ENCODE measurements around the gene IL15RA. TPM values are rescaled to one million over a fixed set of nuclear protein-coding genes. Genes with fewer than 3 reads are reported as not detected.

Gene IL15RA
- total and polyA plus RNA-seq, 10 of the 15 experiments (the other 5 are each of a cell fraction or from before 2014, with no cell fraction given), result 2.0 to 14.8 (median 12.1) TPM

GRCh38 chr10:5951167-5951711, 26.1 kb downstream of the IL15RA start:
- H2AFZ ChIP-seq (ENCODE audit: control insufficient read depth, low read depth, low read length), result no peak overlapping the region
- H3K27me3 ChIP-seq (replicated peaks in 1 of 2; ENCODE audit: control insufficient read depth in 2 of 2, insufficient read depth in 2 of 2, low read length in 1 of 2), result no peaks in the 10 kb centered on the region
- RAD21 ChIA-PET (ENCODE audit: unreplicated experiment), result no interaction called here
- H3K79me2 ChIP-seq (ENCODE audit: control insufficient read depth, insufficient read depth, low read length), result no peaks in the 10 kb centered on the region
- no TSS peak for BruUV-seq (replicated peaks)
- no peak overlapping the region for H3K4me2 ChIP-seq (ENCODE audit: control insufficient read depth, insufficient read depth)
- WGBS (ENCODE audit: insufficient coverage, insufficient replicate concordance, low lambda C conversion rate, missing lambda C conversion rate), result 86% methylated on average over 7 of the region's 7 CpGs
- H3K9ac ChIP-seq (ENCODE audit: control insufficient read depth, insufficient read depth, low read length), result no peak overlapping the region
- POLR2A ChIA-PET, result interaction anchor here (0.6 kb wide), 1 partner anchor 138 kb away, joined by 4 read pairs; the partner anchor contains the start of gene GDI2
- no peak overlapping the region for H3K27ac ChIP-seq (ENCODE audit: control insufficient read depth, insufficient read depth)
- no peaks in the 10 kb centered on the region for H3K4me1 ChIP-seq (ENCODE audit: control insufficient read depth, insufficient read depth, low read length)
- no peak overlapping the region for H3K4me3 ChIP-seq
- no peak for TF ChIP-seq ATF2 (IDR thresholded peaks at IDR 0.05; ENCODE audit: low read length)
- no peak for TF ChIP-seq STAT1 (conservative IDR thresholded peaks at IDR 0.05)
- no peak for TF ChIP-seq CEBPZ (IDR thresholded peaks at IDR 0.05; ENCODE audit: low read depth, low read length)
- TF ChIP-seq NKRF (conservative IDR thresholded peaks at IDR 0.05), result no peak
- no peak for TF ChIP-seq TCF7 (IDR thresholded peaks at IDR 0.05; ENCODE audit: borderline replicate concordance)
- TF ChIP-seq LARP7 (IDR thresholded peaks at IDR 0.05), result no peak
- TF ChIP-seq ZNF207 (IDR thresholded peaks at IDR 0.05; ENCODE audit: borderline replicate concordance), result no peak
- TF ChIP-seq YY1 (IDR thresholded peaks at IDR 0.05; ENCODE audit: low read depth, low read length), result no peak
- SMC1A ChIA-PET (ENCODE audit: uncharacterized antibody, unreplicated experiment), result no interaction called here
- no peaks in the 10 kb centered on the region for H4K20me1 ChIP-seq (ENCODE audit: control insufficient read depth, insufficient read depth)
- H3K36me3 ChIP-seq (ENCODE audit: control insufficient read depth in 2 of 2, insufficient read depth in 2 of 2, low read length in 1 of 2), result peaks cover 0 to 4% of the 10 kb centered on the region in 2 experiments; a peak in 1 of 4 replicates
- DNase-seq (ENCODE audit: low read depth, low spot score) (no peak), FAIRE-seq (no peak), ATAC-seq (no peak)
- intact Hi-C loops (cut with micrococcal nuclease; ENCODE audit: unreplicated experiment) (no loop called here), in situ Hi-C loops (cut with MboI) (no loop called here)
- CTCF ChIA-PET, result interaction anchor here (0.7 kb wide), 1 partner anchor 137 kb away, joined by 3 read pairs; no protein-coding TSS in a partner anchor
- H3K9me3 ChIP-seq (replicated peaks; ENCODE audit: control insufficient read depth, insufficient read depth, low read length), result no peaks in the 10 kb centered on the region

Measured in GM12878 (cell line).